ENCODE results near the gene PPP1R2.
A peak's percentile ranks its signal among the peaks of the same experiment; 100 is the strongest.

The PPP1R2 gene

GRCh38 chr3:195556390-195556789 lies 13.3 kb upstream of the PPP1R2 start:
- TF ChIP-seq NFIC (IDR thresholded peaks at IDR 0.05) (no peak), MAX (IDR thresholded peaks at IDR 0.05) (no peak)
- TF ChIP-seq, protein P1, sequence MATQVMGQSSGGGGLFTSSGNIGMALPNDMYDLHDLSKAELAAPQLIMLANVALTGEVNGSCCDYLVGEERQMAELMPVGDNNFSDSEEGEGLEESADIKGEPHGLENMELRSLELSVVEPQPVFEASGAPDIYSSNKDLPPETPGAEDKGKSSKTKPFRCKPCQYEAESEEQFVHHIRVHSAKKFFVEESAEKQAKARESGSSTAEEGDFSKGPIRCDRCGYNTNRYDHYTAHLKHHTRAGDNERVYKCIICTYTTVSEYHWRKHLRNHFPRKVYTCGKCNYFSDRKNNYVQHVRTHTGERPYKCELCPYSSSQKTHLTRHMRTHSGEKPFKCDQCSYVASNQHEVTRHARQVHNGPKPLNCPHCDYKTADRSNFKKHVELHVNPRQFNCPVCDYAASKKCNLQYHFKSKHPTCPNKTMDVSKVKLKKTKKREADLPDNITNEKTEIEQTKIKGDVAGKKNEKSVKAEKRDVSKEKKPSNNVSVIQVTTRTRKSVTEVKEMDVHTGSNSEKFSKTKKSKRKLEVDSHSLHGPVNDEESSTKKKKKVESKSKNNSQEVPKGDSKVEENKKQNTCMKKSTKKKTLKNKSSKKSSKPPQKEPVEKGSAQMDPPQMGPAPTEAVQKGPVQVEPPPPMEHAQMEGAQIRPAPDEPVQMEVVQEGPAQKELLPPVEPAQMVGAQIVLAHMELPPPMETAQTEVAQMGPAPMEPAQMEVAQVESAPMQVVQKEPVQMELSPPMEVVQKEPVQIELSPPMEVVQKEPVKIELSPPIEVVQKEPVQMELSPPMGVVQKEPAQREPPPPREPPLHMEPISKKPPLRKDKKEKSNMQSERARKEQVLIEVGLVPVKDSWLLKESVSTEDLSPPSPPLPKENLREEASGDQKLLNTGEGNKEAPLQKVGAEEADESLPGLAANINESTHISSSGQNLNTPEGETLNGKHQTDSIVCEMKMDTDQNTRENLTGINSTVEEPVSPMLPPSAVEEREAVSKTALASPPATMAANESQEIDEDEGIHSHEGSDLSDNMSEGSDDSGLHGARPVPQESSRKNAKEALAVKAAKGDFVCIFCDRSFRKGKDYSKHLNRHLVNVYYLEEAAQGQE (IDR thresholded peaks at IDR 0.05; ENCODE audit: low read depth): no peak

GRCh38 chr3:195555110-195555509 lies 12.0 kb upstream of the PPP1R2 start:
- TF ChIP-seq CREB1 (IDR thresholded peaks at IDR 0.05; ENCODE audit: low read depth): no peak
- no peak for TF ChIP-seq CEBPB (IDR thresholded peaks at IDR 0.05)
- TF ChIP-seq, protein P1 (IDR thresholded peaks at IDR 0.05; ENCODE audit: low read depth): no peak
- TF ChIP-seq MAX (IDR thresholded peaks at IDR 0.05): no peak
- no peak for TF ChIP-seq FOXM1 (IDR thresholded peaks at IDR 0.05; ENCODE audit: borderline replicate concordance, low read depth)
- no peak for TF ChIP-seq TEAD4 (IDR thresholded peaks at IDR 0.05)
- TF ChIP-seq EGR1 (IDR thresholded peaks at IDR 0.05): no peak
- no peak for TF ChIP-seq ZBTB7A (IDR thresholded peaks at IDR 0.05; ENCODE audit: low read depth)
- TF ChIP-seq RAD21 (IDR thresholded peaks at IDR 0.05; ENCODE audit: low read depth): no peak
- TF ChIP-seq, protein P2, sequence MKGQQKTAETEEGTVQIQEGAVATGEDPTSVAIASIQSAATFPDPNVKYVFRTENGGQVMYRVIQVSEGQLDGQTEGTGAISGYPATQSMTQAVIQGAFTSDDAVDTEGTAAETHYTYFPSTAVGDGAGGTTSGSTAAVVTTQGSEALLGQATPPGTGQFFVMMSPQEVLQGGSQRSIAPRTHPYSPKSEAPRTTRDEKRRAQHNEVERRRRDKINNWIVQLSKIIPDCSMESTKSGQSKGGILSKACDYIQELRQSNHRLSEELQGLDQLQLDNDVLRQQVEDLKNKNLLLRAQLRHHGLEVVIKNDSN (IDR thresholded peaks at IDR 0.05): no peak
- TF ChIP-seq TAF1 (IDR thresholded peaks at IDR 0.05; ENCODE audit: low read depth): no peak
- no peak for TF ChIP-seq TCF12 (IDR thresholded peaks at IDR 0.05; ENCODE audit: low read depth)
- no peak for TF ChIP-seq NFIC (IDR thresholded peaks at IDR 0.05)
- TF ChIP-seq YY1 (IDR thresholded peaks at IDR 0.05; ENCODE audit: low read depth): no peak
- TF ChIP-seq EP300 (IDR thresholded peaks at IDR 0.05; ENCODE audit: borderline replicate concordance): no peak

DNA sequence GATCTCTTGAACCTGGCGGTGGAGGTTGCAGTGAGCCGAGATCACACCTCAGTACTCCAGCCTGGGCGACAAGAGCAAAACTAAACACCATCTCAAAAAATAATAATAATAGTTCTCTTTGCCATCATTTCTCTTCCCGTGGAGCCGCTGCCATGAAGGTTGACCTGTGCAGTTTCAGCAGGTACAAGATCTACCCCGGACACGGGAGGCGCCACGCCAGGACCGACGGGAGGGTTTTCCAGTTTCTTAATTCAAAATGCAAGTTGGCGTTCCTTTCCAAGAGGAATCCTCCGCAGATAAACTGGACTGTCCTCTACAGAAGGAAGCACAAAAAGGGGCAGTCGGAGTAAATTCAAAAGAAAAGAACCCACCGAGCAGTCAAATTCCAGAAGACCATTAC lies 11.3 kb upstream of the PPP1R2 start:
- no peak for TF ChIP-seq CREB1 (IDR thresholded peaks at IDR 0.05; ENCODE audit: low read depth)
- TF ChIP-seq, protein P2 (IDR thresholded peaks at IDR 0.05): no peak
- no peak for TF ChIP-seq FOXM1 (IDR thresholded peaks at IDR 0.05; ENCODE audit: borderline replicate concordance, low read depth)
- TF ChIP-seq TEAD4 (IDR thresholded peaks at IDR 0.05): no peak
- TF ChIP-seq NFIC (IDR thresholded peaks at IDR 0.05): no peak
- no peak for TF ChIP-seq EP300 (IDR thresholded peaks at IDR 0.05; ENCODE audit: borderline replicate concordance)
- no peak for TF ChIP-seq RAD21 (IDR thresholded peaks at IDR 0.05; ENCODE audit: low read depth)
- TF ChIP-seq ZBTB7A (IDR thresholded peaks at IDR 0.05; ENCODE audit: low read depth): no peak
- no peak for TF ChIP-seq TCF12 (IDR thresholded peaks at IDR 0.05; ENCODE audit: low read depth)
- no peak for TF ChIP-seq CEBPB (IDR thresholded peaks at IDR 0.05)
- TF ChIP-seq MAX (IDR thresholded peaks at IDR 0.05): no peak

DNA sequence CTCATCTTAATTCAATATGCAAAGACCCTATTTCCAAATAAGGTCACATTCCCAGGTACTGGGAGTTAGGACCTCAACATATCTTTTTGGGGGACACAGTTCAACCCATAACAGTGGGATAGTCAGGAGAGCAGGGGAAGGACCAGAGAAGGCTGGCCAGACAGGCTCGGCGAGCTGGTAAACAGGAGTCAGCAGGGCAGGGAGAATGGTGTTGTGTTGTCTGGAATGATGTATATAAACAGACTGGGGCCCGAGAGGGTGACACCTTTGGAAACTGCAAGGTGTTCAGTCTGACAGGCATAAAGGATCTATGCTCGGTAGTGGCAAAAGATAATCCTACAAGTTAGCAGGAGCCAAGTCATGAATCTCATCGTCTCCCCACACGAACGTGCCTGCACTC lies 10.1 kb upstream of the PPP1R2 start:
- TF ChIP-seq EGR1 (IDR thresholded peaks at IDR 0.05): no peak
- TF ChIP-seq EP300 (IDR thresholded peaks at IDR 0.05; ENCODE audit: borderline replicate concordance): no peak
- TF ChIP-seq, protein P1 (IDR thresholded peaks at IDR 0.05; ENCODE audit: low read depth): no peak

- TF ChIP-seq TEAD4 (IDR thresholded peaks at IDR 0.05) (no peak), ZBTB7A (IDR thresholded peaks at IDR 0.05; ENCODE audit: low read depth) (no peak), RAD21 (IDR thresholded peaks at IDR 0.05; ENCODE audit: low read depth) (no peak), NFIC (IDR thresholded peaks at IDR 0.05) (0 out of 2 replicates have a peak, but pooled peaks have one; percentile 20)
Observed at GRCh38 chr3:195551381-195551978, 8.4 kb upstream of the PPP1R2 start.
